GM06990 (cell line): ENCODE results near the gene MLXIP.

Experiments used
- DNase-seq: peaks from one replicate; pipeline ENCODE4 v3.0.0-alpha.2; 2011; ENCODE audit not compliant: insufficient read length; ENCODE audit errors: extremely low read depth
- H3K27me3 ChIP-seq: replicated peaks from 2 replicates; pipeline ENCODE4 v1.6.0; 2011; ENCODE audit warnings: low read length; ENCODE audit not compliant: control insufficient read depth, insufficient read depth
- H3K36me3 ChIP-seq: 2 replicates; pipeline ENCODE4 v1.5.1; 2011; ENCODE audit warnings: low read length; ENCODE audit not compliant: control insufficient read depth, insufficient read depth
- H3K4me3 ChIP-seq: replicated peaks from 2 replicates; pipeline ENCODE4 v1.5.1; 2011; ENCODE audit warnings: low read depth, mild to moderate bottlenecking, control low read depth, low read length
- CTCF ChIP-seq: IDR thresholded peaks from 2 replicates; pipeline ENCODE4 v1.5.1; 2011; ENCODE audit warnings: low read length, control low read depth, mild to moderate bottlenecking, inconsistent platforms; ENCODE audit not compliant: insufficient read depth, poor library complexity, severe bottlenecking

Gene MLXIP

GRCh38 chr12:122141911-122142725, 63.6 kb downstream of the MLXIP start:
- no peak overlapping the region for H3K4me3 ChIP-seq
- no peaks in the 10 kb centered on the region; the same call in 1 of the 2 replicates for H3K27me3 ChIP-seq
- no peaks in the 10 kb centered on the region for H3K36me3 ChIP-seq
- TF ChIP-seq CTCF = no peak
- DNase-seq = no peak

- DNase-seq = no peak
- H3K4me3 ChIP-seq = no peak overlapping the region
- H3K36me3 ChIP-seq = no peaks in the 10 kb centered on the region
- no peaks in the 10 kb centered on the region; the same call in 1 of the 2 replicates for H3K27me3 ChIP-seq
- no peak for TF ChIP-seq CTCF
Observed at GRCh38 chr12:122142857-122143256, 64.3 kb downstream of the MLXIP start.

DNA sequence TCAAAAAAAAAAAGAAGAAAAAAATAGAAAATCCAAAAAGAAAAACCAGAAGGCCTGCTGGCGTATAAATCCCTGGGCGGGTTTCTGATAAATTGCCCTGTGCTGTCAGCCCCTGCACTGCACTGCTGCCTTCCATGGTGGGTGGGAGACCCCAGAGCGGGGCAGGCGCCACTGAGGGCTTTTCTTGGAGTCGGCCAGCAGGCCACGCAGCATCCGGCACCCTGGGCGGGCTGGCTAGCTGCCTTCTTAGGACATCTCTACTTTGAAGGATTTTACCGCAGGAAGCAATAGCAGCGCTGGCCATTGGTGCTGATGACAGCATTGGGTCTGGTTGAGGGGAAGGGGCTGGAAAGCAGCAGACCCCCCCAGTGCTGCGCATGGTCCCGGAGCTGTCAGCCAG, 66.3 kb downstream of the MLXIP start:
- no peak for TF ChIP-seq CTCF

GRCh38 chr12:122145505-122146330, 67.2 kb downstream of the MLXIP start:
- no peak overlapping the region for H3K4me3 ChIP-seq
- H3K36me3 ChIP-seq = no peaks in the 10 kb centered on the region
- no peaks in the 10 kb centered on the region; the same call in none of the 2 replicates for H3K27me3 ChIP-seq
- TF ChIP-seq CTCF = no peak
- DNase-seq = no peak

More for the DNA sequence above, 66.3 kb downstream of the MLXIP start:
- no peak overlapping the region for H3K4me3 ChIP-seq
- H3K36me3 ChIP-seq = no peaks in the 10 kb centered on the region
- H3K27me3 ChIP-seq = no peaks in the 10 kb centered on the region; the same call in none of the 2 replicates
- no peak for DNase-seq

DNA sequence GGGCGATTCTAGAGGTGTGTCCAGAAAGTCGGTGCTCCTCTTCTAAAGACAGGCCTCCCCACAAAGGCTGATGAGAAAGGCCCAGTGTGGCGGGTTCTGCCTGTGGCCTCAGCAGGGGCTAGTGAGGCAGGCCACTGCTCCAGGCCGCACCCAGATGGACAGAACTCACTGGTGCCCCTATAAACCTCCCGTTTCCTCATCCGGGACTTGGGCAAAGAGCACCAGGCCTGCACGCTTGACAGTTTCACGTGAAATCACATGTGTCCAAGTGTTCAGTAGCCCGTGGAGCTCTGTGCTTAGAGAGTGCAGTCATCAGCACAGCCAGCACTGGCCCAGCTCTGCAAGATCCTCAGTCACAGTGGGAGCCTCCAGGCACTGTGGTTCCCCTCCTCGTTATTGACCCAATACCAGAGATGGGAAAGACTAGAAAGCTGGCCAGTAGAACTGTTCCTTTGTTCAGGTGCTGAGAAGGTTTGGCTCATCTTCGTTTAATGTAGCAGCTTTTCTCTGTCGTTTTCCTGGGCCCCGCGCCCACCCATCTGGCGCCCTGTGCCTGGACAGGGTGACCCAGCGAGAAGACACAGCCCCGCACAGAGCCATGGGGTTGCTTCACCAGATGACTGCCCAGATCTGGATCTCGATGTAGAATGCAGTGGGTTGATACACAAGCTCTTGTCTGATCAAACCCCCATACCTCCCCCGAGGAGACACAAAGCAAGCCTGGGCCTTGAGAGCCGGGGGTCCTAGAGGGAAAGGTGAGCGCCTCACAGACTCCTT, 69.1 kb downstream of the MLXIP start:
- no peak for TF ChIP-seq CTCF
- H3K27me3 ChIP-seq = no peaks in the 10 kb centered on the region; the same call in none of the 2 replicates
- no peak for DNase-seq
- no peak overlapping the region for H3K4me3 ChIP-seq
- no peaks in the 10 kb centered on the region for H3K36me3 ChIP-seq
